Measurements from ENCODE around the gene GTSE1.

- TF ChIP-seq CTCF (conservative IDR thresholded peaks at IDR 0.05 in 1 of 2, IDR thresholded peaks at IDR 0.05 in 1 of 2; ENCODE audit: low read depth in 1 of 2, low read length in 2 of 2), result no peak
- no peak for TF ChIP-seq EZH2 (IDR thresholded peaks at IDR 0.05; ENCODE audit: low read length, missing control alignments)
Observed at GRCh38 chr22:46379066-46379930, 82.6 kb downstream of the GTSE1 start.

Data from fibroblast of lung (primary cell).